ENCODE data around the gene GET4.
"Not testable (repeated sequence)": the region's sequence is repeated elsewhere in the genome, so short reads cannot be mapped to it uniquely, and the experiment has no call there.

GET4 gene

GRCh38 chr7:846958-847650 is 29.2 kb upstream of the GET4 start:
- not testable (repeated sequence) for DNase-seq

DNA sequence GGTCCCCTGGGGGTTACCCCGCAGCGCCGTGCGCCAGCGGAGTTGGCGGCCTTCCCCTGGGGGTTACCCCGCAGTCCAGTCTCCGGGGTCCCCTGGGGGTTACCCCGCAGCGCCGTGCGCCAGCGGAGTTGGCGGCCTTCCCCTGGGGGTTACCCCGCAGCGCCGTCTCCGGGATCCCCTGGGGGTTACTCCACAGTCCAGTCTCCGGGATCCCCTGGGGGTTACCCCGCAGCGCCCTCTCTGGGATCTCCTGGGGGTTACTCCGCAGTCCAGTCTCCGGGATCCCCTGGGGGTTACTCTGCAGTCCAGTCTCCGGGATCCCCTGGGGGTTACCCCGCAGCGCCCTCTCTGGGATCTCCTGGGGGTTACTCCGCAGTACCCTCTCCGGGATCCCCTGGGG is 28.6 kb upstream of the GET4 start:
- DNase-seq: not testable (repeated sequence)

GRCh38 chr7:849145-849544 is 27.2 kb upstream of the GET4 start:
- no peak for DNase-seq

DNA sequence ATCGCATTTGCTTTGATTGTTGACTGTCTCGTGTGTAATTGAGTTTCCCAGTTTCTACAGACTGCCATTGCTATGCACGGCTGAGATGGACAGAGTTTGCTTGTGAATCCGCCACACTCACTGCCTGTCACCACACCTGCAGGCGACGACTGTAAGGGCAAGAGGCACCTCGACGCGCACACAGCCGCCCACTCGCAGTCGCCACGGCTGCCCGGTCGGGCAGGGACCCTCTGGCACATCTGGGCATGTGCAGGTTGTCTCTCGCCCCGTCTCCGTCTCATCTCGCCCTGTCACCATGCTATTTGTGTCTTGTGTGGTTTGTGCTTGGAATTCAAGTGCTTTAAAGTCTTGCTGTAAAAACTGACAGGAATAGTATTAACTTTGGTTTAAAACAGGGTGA is 26.6 kb upstream of the GET4 start:
- no peak for DNase-seq

DNA sequence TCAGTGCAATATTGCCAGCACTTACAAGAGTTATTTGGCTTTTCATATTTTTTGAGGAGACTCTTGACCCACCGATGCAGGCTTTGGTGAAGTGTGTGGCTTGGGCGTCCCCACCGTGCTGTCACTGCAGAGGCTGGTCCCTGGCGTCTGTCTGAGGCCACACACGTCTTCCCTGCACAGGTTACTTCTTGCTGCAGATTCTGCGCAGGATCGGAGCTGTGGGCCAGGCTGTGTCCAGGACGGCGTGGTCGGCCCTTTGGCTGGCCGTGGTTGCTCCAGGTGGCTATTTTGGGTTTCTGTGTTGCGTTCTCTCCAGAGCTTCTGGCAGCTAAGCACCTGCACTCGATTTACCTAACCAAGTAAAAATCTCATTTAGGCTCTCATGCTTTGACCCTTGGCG is 25.1 kb upstream of the GET4 start:
- DNase-seq: no peak

GRCh38 chr7:853366-854117 is 22.8 kb upstream of the GET4 start:
- no peak for DNase-seq

- DNase-seq: no peak
Measured at GRCh38 chr7:854118-854775, 22.1 kb upstream of the GET4 start.

GRCh38 chr7:855686-856369 is 20.5 kb upstream of the GET4 start:
- no peak for DNase-seq

DNA sequence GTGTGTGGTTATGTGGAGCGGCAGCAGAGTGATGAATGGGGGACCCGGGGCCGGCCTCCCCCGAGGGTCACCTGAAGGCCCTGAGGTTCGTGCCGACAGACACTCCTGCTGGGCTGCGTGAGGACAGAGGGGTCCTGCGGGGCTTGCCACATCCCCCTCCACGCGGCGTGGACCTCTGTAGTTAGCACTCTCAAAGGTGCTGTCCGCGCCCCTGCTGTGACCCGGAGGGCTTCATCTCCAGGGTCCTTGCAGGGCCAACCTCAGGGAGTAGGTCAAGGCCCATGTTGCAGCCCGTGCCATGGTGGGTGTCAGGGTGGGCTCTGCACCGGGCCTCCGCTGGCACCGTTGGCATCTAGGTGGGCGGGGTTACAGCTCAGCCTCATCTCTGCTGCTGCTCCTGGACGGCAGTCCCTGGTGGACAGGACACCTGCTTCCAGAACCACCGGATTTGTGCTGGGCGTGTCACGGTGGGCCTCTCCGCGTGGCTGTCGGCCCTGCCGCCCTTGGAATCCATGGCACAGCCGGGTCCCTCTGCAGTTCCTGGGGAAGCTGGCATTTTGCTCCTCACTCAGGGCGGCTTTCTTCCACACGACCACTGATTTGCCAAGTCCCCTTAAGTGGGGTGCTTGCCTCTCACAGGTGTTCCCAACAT is 19.8 kb upstream of the GET4 start:
- no peak for DNase-seq

- no peak for DNase-seq
Measured at GRCh38 chr7:857661-858060, 18.7 kb upstream of the GET4 start.

GRCh38 chr7:859359-860030 is 16.9 kb upstream of the GET4 start:
- DNase-seq: no peak

DNA sequence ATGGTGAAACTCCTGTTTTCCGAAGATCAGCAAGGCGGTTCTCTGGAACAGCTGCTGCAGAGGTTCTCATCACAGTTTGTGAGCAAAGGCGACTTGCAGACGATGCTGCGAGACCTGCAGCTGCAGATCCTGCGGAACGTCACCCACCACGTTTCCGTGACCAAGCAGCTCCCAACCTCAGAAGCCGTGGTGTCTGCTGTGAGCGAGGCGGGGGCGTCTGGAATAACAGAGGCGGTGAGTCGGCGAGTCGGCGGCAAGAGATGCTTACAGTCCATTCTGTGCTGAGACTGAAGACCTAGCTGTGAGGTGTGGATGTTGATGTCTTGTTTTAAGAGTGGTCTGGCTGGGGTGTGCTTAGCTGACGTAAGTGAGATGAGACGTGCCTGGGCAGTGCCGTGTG is 16.2 kb upstream of the GET4 start:
- DNase-seq: no peak

- no peak for DNase-seq
Measured at GRCh38 chr7:861222-861621, 15.1 kb upstream of the GET4 start.

- DNase-seq: no peak
Measured at GRCh38 chr7:862157-862556, 14.2 kb upstream of the GET4 start.

GRCh38 chr7:863106-863505 is 13.2 kb upstream of the GET4 start:
- DNase-seq: no peak

DNA sequence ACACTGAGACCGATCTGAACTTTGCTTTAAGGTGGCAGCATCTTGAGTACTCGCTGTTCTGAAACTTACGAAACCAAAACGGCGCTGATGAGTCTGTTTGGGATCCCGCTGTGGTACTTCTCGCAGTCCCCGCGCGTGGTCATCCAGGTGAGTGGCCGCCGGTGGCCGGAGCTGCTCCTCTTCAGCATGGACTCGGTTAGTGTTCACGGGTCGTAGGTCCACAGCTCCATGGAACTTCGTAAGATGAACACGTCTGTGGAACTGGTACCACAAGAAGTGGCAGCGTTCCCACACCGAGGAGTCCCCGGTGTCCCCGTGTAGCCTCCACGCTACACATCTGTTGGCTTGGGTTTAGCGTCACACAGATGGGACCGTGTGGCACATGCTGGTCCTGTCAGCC is 10.4 kb upstream of the GET4 start:
- no peak for DNase-seq

DNA sequence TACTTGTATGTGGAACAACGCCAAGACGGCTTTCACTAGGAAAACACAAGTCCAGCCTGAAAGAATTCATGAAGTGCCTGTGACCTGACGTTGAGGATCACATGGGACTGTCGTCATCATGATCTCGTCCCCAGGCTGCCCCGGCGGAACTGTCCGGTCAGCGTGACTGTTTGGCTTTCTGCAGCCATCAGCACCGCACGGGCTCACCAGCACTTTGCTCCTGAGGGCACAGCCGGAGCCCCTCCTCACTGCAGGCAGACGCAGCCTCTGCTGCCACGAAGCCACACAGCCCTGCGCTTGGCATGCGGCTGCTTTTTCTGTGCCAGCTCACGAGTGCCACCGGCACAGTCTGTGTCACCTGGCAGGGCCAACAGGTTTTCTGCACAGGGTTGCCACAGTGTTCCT is 9.4 kb upstream of the GET4 start:
- DNase-seq: no peak

DNA sequence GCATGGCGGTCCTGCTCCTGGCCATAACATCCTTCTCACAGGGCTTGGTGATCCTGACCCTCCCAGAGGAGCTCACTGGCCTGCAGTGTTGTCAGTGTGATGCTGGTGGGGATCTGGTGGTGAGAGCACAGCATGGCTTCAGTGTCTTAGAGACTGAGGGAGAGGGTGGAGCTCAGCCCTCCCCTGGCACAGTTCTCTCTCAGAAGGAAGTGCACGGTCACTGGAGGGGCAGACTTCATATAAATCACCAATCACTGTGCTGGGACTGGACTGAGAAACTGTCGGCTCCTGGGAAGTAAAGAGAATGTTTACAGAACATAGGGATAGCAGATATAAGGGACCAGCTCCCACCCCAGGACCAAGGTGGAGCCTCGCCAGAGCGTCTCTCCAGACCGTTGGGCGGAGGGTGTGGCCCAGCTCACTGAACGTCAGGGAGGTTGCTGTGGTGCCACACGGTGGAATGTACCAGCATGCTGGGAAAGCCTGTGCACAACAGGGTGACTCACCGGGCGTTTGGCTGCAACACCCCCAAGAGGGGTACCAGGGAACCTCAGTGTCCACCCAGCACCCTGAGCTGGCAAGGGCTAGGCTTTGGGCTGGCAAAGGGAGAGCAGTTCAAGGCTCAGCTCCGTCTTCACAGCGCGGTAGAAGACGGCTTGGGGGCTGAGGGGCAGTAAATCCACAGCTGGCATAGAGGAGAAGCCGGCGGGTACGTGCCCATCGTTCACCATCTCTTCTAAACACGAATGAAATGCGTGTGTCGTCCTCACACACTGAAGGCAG is 8.8 kb upstream of the GET4 start:
- no peak for DNase-seq

DNA sequence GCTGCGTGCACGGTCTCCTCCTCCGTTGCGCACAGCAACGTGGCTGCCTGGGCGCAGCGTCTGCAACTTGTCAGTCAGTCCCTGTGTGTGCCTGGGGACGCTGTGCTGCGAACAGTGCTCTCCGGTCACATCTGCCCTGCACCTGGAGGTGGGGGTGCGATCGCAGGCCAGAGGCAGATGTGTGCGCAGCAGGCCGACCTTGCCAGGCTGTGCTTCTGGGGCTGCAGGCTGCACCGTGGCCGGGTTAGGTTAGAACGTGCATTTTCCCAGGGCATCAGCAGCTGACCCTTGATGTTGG is 8.2 kb upstream of the GET4 start:
- DNase-seq: no peak

DNA sequence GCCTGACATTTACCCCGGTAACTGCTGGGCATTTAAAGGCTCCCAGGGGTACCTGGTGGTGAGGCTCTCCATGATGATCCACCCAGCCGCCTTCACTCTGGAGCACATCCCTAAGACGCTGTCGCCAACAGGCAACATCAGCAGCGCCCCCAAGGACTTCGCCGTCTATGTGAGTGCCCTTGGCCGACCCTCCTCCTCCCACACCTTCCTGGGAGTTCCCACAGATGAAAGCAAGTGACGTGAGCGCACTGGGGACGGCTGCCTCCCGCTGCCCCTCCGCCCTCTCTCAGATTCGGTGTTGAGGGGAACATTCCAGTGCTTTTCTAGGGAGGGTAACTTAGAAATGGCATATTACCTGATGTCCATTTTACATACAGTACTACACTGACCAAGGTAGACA is 7.0 kb upstream of the GET4 start:
- DNase-seq: no peak

DNA sequence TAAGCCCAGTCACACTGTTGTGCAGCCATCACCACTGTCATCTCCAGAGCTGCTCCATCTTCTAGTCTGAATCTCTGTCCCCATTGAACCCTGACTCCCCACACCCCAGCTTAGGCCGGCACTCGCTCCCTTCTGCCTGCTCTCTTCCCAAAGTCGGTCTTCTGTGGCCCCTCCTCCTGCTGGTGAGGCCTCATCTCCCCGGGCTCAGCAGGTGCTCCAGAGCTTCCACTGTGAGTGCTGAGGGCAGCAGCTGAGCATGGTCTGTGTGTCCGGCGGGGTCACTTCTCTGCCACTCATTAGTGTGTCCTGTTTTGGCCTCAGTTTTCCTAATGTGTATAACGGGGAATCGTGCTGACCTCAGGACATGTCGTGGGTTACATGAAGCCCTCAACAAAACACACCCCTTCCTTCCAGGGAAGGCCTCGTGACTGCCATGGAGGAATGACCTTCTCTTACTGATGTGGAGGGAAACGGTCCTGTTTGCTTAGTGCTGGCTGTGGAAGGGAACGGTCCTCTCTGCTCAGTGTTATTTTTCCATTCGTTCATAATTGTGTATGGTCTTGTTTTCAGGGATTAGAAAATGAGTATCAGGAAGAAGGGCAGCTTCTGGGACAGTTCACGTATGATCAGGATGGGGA is 4.3 kb upstream of the GET4 start:
- DNase-seq: no peak

All from NCI-H187 treated with DMSO at 0.1 percent for 48 hours (cell line).